Hepatocyte (in vitro differentiated cells): ENCODE data around the gene CDC42BPG.

Experiments
- CTCF ChIP-seq: fragments of 200-600 bp; sonication (generic); IDR thresholded peaks from 2 replicates; pipeline ENCODE4 v1.5.1; 2016; ENCODE audit warnings: antibody characterized with exemption, mild to moderate bottlenecking; ENCODE audit not compliant: poor library complexity
- EZH2 ChIP-seq: fragments of 200-600 bp; sonication (generic); IDR thresholded peaks from 2 replicates; pipeline ENCODE4 v1.6.1; 2016; ENCODE audit warnings: antibody characterized with exemption, mild to moderate bottlenecking, borderline replicate concordance

GRCh38 chr11:64888729-64889511 lies 44.5 kb upstream of the CDC42BPG start:
- no peak for TF ChIP-seq CTCF
- no peak for TF ChIP-seq EZH2
